Pancreas (tissue), 10 donors: ENCODE data around the gene CAVIN2. TPM values are rescaled to one million over a fixed set of nuclear protein-coding genes. Genes with fewer than 3 reads are reported as not detected.

Source experiments
- ATAC-seq, 4 donors: fragments of 200-7000 bp; cut with Tn5 transposase; one replicate each; pipeline versions ENCODE4 v1.8.0 to v1.9.1; 2020; ENCODE audit warnings: mild to moderate bottlenecking in 4 of 4, moderate library complexity in 4 of 4
- DNase-seq, 6 donors: peaks; one replicate each; pipeline ENCODE4 v3.0.0-alpha.2; 2020
- FAIRE-seq: peaks from 2 replicates; lab custom pipeline; 2012; peaks lifted over from hg19 to GRCh38; lab: Jason Lieb, UNC
- H3K27ac ChIP-seq, 4 donors: fragments of 200-600 bp; sonication (generic); 1 replicate in 3 of 4; 2 replicates in 1 of 4; pipeline versions ENCODE4 v1.5.0 to v1.8.0; 2020
- H3K27me3 ChIP-seq, 4 donors: fragments of 200-600 bp; one replicate each; pipeline ENCODE4 v1.8.0; 2021
- H3K36me3 ChIP-seq, 3 donors: fragments of 200-600 bp; sonication (generic) in 1 of 3; one replicate each; pipeline versions ENCODE4 v1.5.0 to v1.8.0; 2020 to 2021
- H3K4me1 ChIP-seq, 3 donors: fragments of 200-600 bp; one replicate each; pipeline ENCODE4 v1.8.0; 2021
- H3K4me3 ChIP-seq, 4 donors: fragments of 200-600 bp; sonication (generic) in 2 of 4; one replicate each; pipeline versions ENCODE4 v1.5.0 to v1.8.0; 2020 to 2021
- H3K9me3 ChIP-seq, 4 donors: fragments of 200-600 bp; one replicate each; pipeline ENCODE4 v1.8.0; 2021
- WGBS, 2 donors: extraction: QIAGEN DNeasy Blood & Tissue Kit; methylation state at CpG; one replicate each; pipeline ENCODE4 v1.1.7; 2013; 5-methylcytosine and 5-hydroxymethylcytosine counted together
- intact Hi-C, 3 donors: fragments of 100-400 bp; cut with DNase I; formaldehyde crosslinking; loops; one replicate each; pipeline versions ENCODE4 v1.11.1 to v1.14.2; 2022
- polyA plus RNA-seq, 2 donors: library from polyadenylated mRNA; stranded (reverse); fragments of 200-250 nt; gene quantifications; one replicate each; pipeline ENCODE4 v1.2.3, GENCODE V29; 2013
- total RNA-seq, 6 donors: library from RNA; stranded (reverse); fragmentation: NEBNext Ultra II Directional in 4 of 6; extraction: Animal tissue kit (Norgen Biotek cat#: 25700) in 4 of 6; gene quantifications; one replicate each; pipeline versions ENCODE4 v1.2.1 to v1.2.4, GENCODE V29; 2021 to 2023
- TF ChIP-seq, protein P1 (sequence below), 4 donors: fragments of 200-600 bp; sonication (generic) in 3 of 4; IDR thresholded peaks; one replicate each; pipeline versions ENCODE4 v1.5.0 to v1.8.0; 2021; ENCODE audit warnings: antibody characterized with exemption in 4 of 4
- donor health status: healthy with polysubstance abuse.
- donor health status: DM: no; HTN: no; CAD: no; lungs with moderate emphysema.
- donor health status: DM: no; HTN: no; CAD: no.
- donor health status: control.
- donor health status: control.
- donor health status: Bipolar disorder and iron deficiency.
- donor health status: DM: yes; HTN: yes; CAD: no.
- donor health status: DM: no; HTN: no; CAD: no.
- donor health status: DM: no; HTN: no; CAD: no.
- donor health status: DM: yes; HTN: yes; CAD: no.

Gene CAVIN2
- total and polyA plus RNA-seq, 8 donors = 1.3 to 7.0 (median 4.6) TPM

DNA sequence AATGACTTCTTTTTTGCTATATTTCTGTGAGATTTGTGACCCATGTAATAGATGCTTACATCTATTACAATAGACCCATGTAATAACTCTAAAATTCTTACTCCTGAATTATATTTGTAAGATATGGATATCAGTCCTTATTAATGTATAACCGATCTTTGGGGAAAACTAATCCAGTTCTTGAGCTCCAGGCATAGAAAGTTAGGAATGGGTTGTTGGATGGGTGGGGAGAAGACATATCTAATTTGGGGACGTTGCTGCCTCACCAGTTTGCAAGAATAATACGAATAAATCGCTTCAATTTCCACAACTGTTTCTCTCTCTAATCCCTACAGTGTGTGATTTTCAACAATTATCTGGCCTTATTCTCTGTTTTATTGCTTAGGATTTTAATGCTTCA, 13.5 kb downstream of the CAVIN2 start:
- DNase-seq (no peak), ATAC-seq (no peak), FAIRE-seq (no peak)
- no peaks in the 10 kb centered on the region for H3K36me3 ChIP-seq
- H3K4me1 ChIP-seq = no peaks in the 10 kb centered on the region
- intact Hi-C loops = no loop called here
- TF ChIP-seq, protein P1, sequence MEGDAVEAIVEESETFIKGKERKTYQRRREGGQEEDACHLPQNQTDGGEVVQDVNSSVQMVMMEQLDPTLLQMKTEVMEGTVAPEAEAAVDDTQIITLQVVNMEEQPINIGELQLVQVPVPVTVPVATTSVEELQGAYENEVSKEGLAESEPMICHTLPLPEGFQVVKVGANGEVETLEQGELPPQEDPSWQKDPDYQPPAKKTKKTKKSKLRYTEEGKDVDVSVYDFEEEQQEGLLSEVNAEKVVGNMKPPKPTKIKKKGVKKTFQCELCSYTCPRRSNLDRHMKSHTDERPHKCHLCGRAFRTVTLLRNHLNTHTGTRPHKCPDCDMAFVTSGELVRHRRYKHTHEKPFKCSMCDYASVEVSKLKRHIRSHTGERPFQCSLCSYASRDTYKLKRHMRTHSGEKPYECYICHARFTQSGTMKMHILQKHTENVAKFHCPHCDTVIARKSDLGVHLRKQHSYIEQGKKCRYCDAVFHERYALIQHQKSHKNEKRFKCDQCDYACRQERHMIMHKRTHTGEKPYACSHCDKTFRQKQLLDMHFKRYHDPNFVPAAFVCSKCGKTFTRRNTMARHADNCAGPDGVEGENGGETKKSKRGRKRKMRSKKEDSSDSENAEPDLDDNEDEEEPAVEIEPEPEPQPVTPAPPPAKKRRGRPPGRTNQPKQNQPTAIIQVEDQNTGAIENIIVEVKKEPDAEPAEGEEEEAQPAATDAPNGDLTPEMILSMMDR (IDR thresholded peaks at IDR 0.05) = no peak
- H3K27ac ChIP-seq = no peak overlapping the region
- H3K9me3 ChIP-seq = no peaks in the 10 kb centered on the region
- 78 to 90% methylated on average over 4 of the region's 4 CpGs for WGBS, 2 donors
- no peaks in the 10 kb centered on the region for H3K27me3 ChIP-seq
- H3K4me3 ChIP-seq = no peak overlapping the region

DNA sequence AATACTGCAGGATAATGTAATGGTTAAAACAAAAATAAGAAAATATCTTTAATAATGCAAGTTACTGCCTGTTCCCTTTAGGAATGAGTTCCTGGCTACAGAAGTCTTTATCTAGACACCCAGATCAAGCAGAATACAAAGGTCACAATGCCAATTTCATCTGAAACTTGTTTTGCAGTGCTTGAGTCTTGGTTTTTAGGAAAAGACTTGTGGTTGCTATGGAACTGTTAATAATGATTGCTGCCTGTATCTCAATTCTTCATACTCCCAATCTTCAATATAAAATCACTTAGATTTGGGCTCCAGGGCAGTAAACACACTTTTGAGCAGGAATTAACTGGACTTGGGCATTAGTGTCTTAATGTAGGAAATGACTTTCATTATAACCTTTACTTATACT, 14.2 kb downstream of the CAVIN2 start:
- Histone ChIP-seq H3K9me3 (no peaks in the 10 kb centered on the region), H3K27ac (no peak overlapping the region), H3K4me1 (no peaks in the 10 kb centered on the region), H3K4me3 (no peak overlapping the region), H3K36me3 (no peaks in the 10 kb centered on the region), H3K27me3 (no peaks in the 10 kb centered on the region)
- DNase-seq = no peak
- TF ChIP-seq, protein P1 (IDR thresholded peaks at IDR 0.05) = no peak
- no peak for FAIRE-seq
- no peak for ATAC-seq
- intact Hi-C loops = no loop called here

DNA sequence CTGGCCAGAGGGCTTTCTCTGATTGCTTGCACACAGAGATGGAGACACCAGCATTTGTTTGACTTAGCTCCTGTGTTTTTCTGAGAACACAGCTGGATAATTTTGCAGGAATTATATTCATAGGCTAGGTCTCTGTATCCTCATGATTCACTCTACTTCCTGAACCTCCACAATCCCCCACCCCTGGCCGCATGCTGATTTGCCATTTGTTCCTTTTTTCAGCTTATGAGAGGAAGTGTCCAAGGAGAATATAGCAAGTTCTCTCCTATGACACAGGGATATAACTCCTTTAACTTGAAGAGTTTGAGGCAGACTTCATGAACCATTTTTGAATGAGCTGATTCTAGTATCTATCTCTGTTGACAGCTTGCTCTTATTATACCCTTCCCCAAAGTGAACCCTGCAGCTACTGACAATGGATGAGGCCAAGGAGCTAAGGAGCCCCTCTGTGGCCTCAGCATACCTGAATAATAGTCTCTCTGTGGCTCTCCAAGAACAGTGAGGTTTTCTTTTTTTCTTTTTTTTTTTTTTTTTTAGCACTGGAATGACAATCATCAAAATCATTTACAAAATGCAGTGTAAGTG, 15.4 kb downstream of the CAVIN2 start:
- FAIRE-seq = no peak
- TF ChIP-seq, protein P1 (IDR thresholded peaks at IDR 0.05) = no peak
- no peaks in the 10 kb centered on the region for H3K4me1 ChIP-seq
- no peaks in the 10 kb centered on the region for H3K27me3 ChIP-seq
- no peaks in the 10 kb centered on the region for H3K9me3 ChIP-seq
- no peak overlapping the region for H3K27ac ChIP-seq
- ATAC-seq = no peak
- 76 to 86% methylated on average over 1 of the region's 1 CpG for WGBS, 2 donors
- intact Hi-C loops = no loop called here
- no peak overlapping the region for H3K4me3 ChIP-seq
- H3K36me3 ChIP-seq = no peaks in the 10 kb centered on the region
- DNase-seq = no peak

DNA sequence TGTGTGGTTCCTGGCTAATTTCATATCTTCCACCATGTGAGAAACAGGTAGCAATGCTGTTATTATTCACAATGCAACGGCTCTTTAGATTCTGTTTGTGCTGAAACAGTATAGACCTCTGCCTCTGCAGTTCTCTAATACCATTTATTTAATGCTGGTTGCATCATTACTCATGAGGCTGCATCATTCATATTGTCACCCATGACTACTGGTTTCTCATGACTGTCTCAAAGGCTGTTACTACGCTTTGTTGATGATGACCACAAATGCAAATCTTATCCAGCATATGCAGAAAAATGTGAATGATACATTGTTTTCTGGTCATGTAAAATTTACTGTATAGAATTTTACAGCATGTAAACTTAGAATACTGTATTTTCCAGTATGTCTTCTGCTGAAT, 22.5 kb downstream of the CAVIN2 start:
- Histone ChIP-seq H3K36me3 (no peaks in the 10 kb centered on the region), H3K27ac (no peak overlapping the region), H3K27me3 (no peaks in the 10 kb centered on the region), H3K9me3 (no peaks in the 10 kb centered on the region), H3K4me1 (no peaks in the 10 kb centered on the region), H3K4me3 (no peak overlapping the region)
- ATAC-seq (no peak), FAIRE-seq (no peak), DNase-seq (no peak)
- TF ChIP-seq, protein P1 (IDR thresholded peaks at IDR 0.05) = no peak
- 78 to 90% methylated on average over 2 of the region's 2 CpGs for WGBS, 2 donors
- intact Hi-C loops = no loop called here

DNA sequence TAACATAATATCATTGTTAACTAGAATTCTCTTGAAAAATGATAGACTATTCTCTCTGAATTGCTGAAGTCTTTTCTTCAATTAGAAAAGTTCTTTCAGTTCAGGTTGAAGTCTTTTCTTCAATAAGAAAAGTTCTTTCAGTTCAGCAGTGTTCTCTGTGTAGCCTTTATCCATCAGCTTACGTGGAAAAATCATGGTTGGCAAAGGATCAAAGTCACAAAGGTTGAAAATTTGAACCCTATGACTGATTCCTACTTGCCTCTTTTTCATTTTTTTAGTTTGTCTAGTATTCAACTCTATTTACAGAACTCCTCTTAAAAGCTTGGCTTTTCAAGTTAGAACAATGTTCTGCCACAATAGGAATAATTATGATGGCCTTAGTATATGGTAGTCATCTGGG, 25.8 kb downstream of the CAVIN2 start:
- TF ChIP-seq, protein P1 (IDR thresholded peaks at IDR 0.05) = no peak
- DNase-seq = no peak
- Histone ChIP-seq H3K4me1 (no peaks in the 10 kb centered on the region), H3K27ac (no peak overlapping the region), H3K9me3 (no peaks in the 10 kb centered on the region), H3K36me3 (no peaks in the 10 kb centered on the region), H3K4me3 (no peak overlapping the region), H3K27me3 (no peaks in the 10 kb centered on the region)
- WGBS, 2 donors = 46 to 51% methylated on average over 1 of the region's 1 CpG
- intact Hi-C loops = no loop called here
- ATAC-seq = no peak
- FAIRE-seq = no peak
